OCI-LY3 (cell line): ENCODE measurements around the gene PID1.

Experiments
- H2AFZ ChIP-seq: fragments of 200-600, 300-600 bp; shearing (Covaris generic); 2 replicates; pipeline ENCODE4 v1.6.0; 2014; ENCODE audit warnings: antibody characterized with exemption, low read depth, low read length
- H3K27ac ChIP-seq: fragments of 200-600, 300-600 bp; sonication (generic); 2 replicates; pipeline ENCODE4 v1.5.1; 2014; ENCODE audit warnings: mild to moderate bottlenecking, low read length, moderate library complexity, mixed read lengths
- H3K27me3 ChIP-seq: fragments of 200-600, 300-600 bp; sonication (generic); 2 replicates; pipeline ENCODE4 v1.6.1; 2014; ENCODE audit warnings: low read depth, low read length, mixed read lengths
- H3K36me3 ChIP-seq: fragments of 200-600, 300-600 bp; sonication (generic); replicated peaks from 2 replicates; pipeline ENCODE3; 2014; ENCODE audit warnings: low read depth, low read length, mixed read lengths
- H3K4me1 ChIP-seq: fragments of 300-600, 200-600 bp; sonication (generic); 2 replicates; pipeline ENCODE4 v1.6.1; 2014; ENCODE audit warnings: low read length, mixed read lengths
- H3K4me2 ChIP-seq: fragments of 200-600, 300-600 bp; sonication (generic); 2 replicates; pipeline ENCODE4 v1.6.1; 2014; ENCODE audit warnings: low read length, mixed read lengths
- H3K4me3 ChIP-seq: fragments of 300-600, 200-600 bp; sonication (generic); 2 replicates; pipeline ENCODE4 v1.5.1; 2014; ENCODE audit warnings: antibody characterized with exemption, mild to moderate bottlenecking, low read length, moderate library complexity
- H3K79me2 ChIP-seq: fragments of 300-600, 200-600 bp; shearing (Covaris generic); 2 replicates; pipeline ENCODE4 v1.6.1; 2014; ENCODE audit warnings: mild to moderate bottlenecking, low read length, mixed read lengths
- H3K9ac ChIP-seq: fragments of 300-600, 200-600 bp; shearing (Covaris generic); 2 replicates; pipeline ENCODE4 v1.6.0; 2014; ENCODE audit warnings: mild to moderate bottlenecking, low read length, moderate library complexity
- H3K9me3 ChIP-seq: fragments of 200-600, 300-600 bp; shearing (Covaris generic); 2 replicates; pipeline ENCODE4 v1.6.1; 2014; ENCODE audit warnings: low read length, mixed read lengths; ENCODE audit not compliant: insufficient read depth
- H4K20me1 ChIP-seq: fragments of 200-600, 300-600 bp; sonication (generic); 2 replicates; pipeline ENCODE4 v1.6.1; 2016; ENCODE audit warnings: low read length, mixed read lengths; ENCODE audit not compliant: insufficient read depth
- EZH2phosphoT487 ChIP-seq: fragments of 200-600 bp; shearing (Covaris generic); IDR thresholded peaks from 2 replicates; pipeline ENCODE4 v1.6.1; 2018; ENCODE audit warnings: antibody characterized with exemption, mixed run types, low read depth
- TF ChIP-seq, protein P1 (sequence below): fragments of 200-600, 300-600 bp; sonication (generic); IDR thresholded peaks from 2 replicates; pipeline ENCODE4 v1.5.1; 2014; ENCODE audit warnings: antibody characterized with exemption, low read length, low read depth

The PID1 gene

GRCh38 chr2:229060147-229060546 is 210.9 kb downstream of the PID1 start:
- Histone ChIP-seq H2AFZ (no peak overlapping the region), H3K4me3 (no peak overlapping the region), H4K20me1 (no peaks in the 10 kb centered on the region), H3K79me2 (no peaks in the 10 kb centered on the region), H3K36me3 (no peaks in the 10 kb centered on the region), H3K4me1 (no peaks in the 10 kb centered on the region), H3K27ac (no peak overlapping the region), H3K4me2 (no peak overlapping the region), H3K27me3 (no peaks in the 10 kb centered on the region), H3K9me3 (no peaks in the 10 kb centered on the region), H3K9ac (no peak overlapping the region)
- TF ChIP-seq, protein P1, sequence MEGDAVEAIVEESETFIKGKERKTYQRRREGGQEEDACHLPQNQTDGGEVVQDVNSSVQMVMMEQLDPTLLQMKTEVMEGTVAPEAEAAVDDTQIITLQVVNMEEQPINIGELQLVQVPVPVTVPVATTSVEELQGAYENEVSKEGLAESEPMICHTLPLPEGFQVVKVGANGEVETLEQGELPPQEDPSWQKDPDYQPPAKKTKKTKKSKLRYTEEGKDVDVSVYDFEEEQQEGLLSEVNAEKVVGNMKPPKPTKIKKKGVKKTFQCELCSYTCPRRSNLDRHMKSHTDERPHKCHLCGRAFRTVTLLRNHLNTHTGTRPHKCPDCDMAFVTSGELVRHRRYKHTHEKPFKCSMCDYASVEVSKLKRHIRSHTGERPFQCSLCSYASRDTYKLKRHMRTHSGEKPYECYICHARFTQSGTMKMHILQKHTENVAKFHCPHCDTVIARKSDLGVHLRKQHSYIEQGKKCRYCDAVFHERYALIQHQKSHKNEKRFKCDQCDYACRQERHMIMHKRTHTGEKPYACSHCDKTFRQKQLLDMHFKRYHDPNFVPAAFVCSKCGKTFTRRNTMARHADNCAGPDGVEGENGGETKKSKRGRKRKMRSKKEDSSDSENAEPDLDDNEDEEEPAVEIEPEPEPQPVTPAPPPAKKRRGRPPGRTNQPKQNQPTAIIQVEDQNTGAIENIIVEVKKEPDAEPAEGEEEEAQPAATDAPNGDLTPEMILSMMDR = no peak
- TF ChIP-seq EZH2phosphoT487 = no peak

DNA sequence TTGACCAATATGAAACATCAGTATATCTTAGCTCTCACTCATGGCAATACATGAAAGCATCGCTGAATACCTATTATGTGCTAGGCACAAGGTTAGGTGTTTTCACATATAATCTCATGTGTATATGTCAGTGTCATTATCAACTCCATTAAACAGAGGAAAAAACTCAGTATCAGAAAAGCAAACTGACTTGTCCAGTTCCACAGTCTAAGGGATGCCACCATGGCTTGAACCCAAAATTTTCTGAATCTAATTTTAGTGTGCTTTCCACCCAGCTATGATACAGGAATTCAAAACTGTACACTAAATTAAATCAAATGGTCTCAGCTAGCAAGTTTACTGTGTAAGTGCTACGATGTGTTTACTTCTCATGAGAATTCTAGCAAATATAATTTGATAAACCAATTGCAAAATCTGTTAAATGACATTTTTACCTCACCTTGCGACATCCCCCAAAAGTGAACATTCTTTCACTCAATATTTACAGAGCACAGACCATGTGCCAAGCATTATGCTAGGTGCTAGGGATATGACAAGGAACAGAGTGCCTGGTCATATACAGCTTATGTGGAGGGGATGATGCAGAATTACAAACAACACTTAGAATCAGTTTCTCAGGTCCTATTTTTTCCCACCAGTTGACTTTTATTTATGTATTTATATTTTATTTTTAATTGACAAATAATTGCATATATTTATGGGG is 211.6 kb downstream of the PID1 start:
- Histone ChIP-seq H4K20me1 (no peaks in the 10 kb centered on the region), H3K27ac (no peak overlapping the region), H3K36me3 (no peaks in the 10 kb centered on the region), H3K79me2 (no peaks in the 10 kb centered on the region), H3K9ac (no peak overlapping the region), H3K4me3 (no peak overlapping the region), H3K27me3 (no peaks in the 10 kb centered on the region), H3K4me1 (no peaks in the 10 kb centered on the region), H3K4me2 (no peak overlapping the region), H2AFZ (no peak overlapping the region), H3K9me3 (no peaks in the 10 kb centered on the region)
- no peak for TF ChIP-seq EZH2phosphoT487
- TF ChIP-seq, protein P1 = no peak

GRCh38 chr2:229057976-229058553 is 213.0 kb downstream of the PID1 start:
- H3K9ac ChIP-seq = no peak overlapping the region
- TF ChIP-seq EZH2phosphoT487 = no peak
- TF ChIP-seq, protein P1 = no peak
- no peak overlapping the region for H3K4me3 ChIP-seq
- H3K27ac ChIP-seq = no peak overlapping the region
- no peak overlapping the region for H3K4me2 ChIP-seq
- no peak overlapping the region for H2AFZ ChIP-seq
- no peaks in the 10 kb centered on the region for H4K20me1 ChIP-seq
- H3K4me1 ChIP-seq = no peaks in the 10 kb centered on the region
- H3K36me3 ChIP-seq = no peaks in the 10 kb centered on the region
- H3K79me2 ChIP-seq = no peaks in the 10 kb centered on the region
- H3K27me3 ChIP-seq = no peaks in the 10 kb centered on the region
- H3K9me3 ChIP-seq = no peaks in the 10 kb centered on the region

DNA sequence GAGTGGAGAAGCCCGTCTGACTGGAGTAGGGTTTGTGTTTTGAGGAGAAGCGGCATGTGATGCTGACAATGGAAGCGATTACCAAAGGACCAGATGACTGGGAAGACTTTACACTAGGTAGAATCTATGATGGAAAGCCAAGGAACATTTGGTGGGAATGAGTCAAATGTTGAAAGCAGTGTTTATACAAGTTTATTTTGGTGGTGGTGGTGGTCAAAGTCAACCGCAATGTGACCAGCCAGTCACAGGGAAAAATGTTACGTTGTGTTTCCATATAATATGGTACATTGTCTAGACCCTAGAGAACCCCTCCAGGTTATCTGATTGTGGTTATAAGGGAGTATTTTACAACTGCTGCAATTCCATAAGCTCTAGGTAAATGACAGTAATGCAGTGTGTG is 216.8 kb downstream of the PID1 start:
- Histone ChIP-seq H3K4me2 (no peak overlapping the region), H3K27me3 (no peaks in the 10 kb centered on the region), H3K9ac (no peak overlapping the region), H3K36me3 (no peaks in the 10 kb centered on the region), H4K20me1 (no peaks in the 10 kb centered on the region), H2AFZ (no peak overlapping the region), H3K27ac (no peak overlapping the region), H3K79me2 (no peaks in the 10 kb centered on the region), H3K9me3 (no peaks in the 10 kb centered on the region), H3K4me3 (no peak overlapping the region), H3K4me1 (no peaks in the 10 kb centered on the region)
- TF ChIP-seq EZH2phosphoT487 = no peak
- TF ChIP-seq, protein P1 = no peak
